ENCODE data around the gene GALR3.
"Not testable (repeated sequence)": the region's sequence is repeated elsewhere in the genome, so short reads cannot be mapped to it uniquely, and the experiment has no call there.

GALR3 gene, protein sequence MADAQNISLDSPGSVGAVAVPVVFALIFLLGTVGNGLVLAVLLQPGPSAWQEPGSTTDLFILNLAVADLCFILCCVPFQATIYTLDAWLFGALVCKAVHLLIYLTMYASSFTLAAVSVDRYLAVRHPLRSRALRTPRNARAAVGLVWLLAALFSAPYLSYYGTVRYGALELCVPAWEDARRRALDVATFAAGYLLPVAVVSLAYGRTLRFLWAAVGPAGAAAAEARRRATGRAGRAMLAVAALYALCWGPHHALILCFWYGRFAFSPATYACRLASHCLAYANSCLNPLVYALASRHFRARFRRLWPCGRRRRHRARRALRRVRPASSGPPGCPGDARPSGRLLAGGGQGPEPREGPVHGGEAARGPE

DNA sequence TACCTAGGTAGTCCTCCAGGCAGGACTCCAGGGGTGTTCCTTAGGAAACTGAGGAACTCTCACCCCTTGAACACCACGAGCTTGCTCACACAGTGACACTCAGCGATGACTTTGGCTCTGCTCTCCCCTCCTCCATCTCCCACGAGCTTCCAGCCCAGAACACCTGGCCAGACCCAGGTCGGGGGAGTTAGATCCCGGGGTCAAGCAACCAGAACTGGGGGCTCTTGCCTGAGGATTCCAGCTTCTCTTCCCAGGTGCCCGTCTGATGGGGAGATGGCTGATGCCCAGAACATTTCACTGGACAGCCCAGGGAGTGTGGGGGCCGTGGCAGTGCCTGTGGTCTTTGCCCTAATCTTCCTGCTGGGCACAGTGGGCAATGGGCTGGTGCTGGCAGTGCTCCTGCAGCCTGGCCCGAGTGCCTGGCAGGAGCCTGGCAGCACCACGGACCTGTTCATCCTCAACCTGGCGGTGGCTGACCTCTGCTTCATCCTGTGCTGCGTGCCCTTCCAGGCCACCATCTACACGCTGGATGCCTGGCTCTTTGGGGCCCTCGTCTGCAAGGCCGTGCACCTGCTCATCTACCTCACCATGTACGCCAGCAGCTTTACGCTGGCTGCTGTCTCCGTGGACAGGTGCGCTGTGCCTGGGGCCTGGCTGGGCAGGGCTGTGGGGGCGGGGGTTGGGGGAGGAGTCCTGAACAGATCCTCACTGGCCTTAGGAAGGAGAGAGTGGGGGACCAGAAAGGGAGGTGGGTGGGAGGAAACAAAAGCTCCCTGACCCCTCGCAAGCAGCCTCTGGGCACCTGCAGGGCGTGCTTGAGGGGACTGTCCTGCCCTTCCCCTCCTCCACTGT lies at the start of gene GALR3:
Gene GALR3, plus strand, starts transcription at position 249 of the 852 bp plus-strand sequence. Its CDS starts 25 bp downstream, at position 274.
- DNase-seq (ENCODE audit: low read depth in 2 of 2, low spot score in 1 of 2): no peak

DNA sequence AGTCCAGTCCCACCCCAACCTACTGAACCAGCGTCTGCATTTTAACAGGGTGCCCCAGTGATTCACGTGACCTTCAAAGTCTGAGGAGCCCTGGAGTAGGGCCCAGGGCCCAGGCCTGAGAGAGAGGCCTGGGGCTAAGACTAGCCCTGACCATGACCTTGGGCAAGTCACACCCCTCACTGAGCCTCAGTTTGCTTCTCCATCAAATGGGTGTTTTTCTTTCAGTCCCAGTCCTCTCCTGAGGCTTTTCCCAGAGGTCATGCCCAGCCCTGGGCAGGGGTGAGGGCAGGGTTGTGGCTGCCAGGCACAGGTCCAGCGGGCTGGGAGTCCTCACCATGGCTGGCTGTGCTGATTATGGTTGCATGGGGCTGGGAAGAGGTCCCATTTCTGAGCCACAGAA lies 48.5 kb upstream of the GALR3 start:
- DNase-seq (ENCODE audit: low read depth in 2 of 2, low spot score in 1 of 2): no peak

DNA sequence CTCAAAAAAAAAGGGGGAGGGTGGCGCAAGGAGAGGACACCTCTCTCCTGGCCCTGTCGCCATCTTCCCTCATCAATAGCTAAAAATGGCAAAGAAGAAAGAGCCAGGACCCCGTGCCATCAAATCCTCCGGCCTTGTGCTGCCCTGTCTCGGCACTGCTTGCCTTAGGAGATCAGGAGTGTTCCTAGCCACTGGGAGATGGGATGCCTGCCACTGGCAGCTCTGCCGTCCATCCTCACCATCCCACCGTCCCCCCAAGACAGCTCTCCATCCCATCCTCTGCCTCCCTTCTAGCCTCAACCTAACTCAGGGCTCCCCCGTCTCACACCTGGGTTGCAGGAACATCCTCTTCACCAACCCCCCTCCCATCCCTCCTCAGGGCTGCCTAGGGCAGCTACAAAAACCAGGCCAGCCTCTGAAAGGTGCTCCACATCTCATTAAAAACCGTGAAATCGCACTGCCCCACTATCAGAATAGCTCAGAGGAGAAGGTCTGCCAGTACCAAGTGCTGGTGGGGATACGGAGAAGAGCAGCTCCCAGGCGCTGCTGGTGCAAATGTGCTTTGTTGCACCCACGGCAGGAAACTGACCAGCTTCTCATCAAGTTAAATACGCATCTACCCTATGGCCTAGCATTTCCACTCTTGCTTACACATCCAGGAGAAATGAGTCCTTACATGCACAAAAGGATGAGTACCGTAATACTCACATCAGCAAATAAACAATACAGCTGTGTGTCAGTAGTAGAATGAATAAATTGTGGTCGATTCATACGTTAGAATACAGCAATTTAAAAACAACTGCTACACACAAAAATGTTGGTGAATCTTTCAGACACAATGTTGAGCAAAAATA lies 47.2 kb upstream of the GALR3 start:
- DNase-seq (ENCODE audit: low read depth in 2 of 2, low spot score in 1 of 2): no peak

DNA sequence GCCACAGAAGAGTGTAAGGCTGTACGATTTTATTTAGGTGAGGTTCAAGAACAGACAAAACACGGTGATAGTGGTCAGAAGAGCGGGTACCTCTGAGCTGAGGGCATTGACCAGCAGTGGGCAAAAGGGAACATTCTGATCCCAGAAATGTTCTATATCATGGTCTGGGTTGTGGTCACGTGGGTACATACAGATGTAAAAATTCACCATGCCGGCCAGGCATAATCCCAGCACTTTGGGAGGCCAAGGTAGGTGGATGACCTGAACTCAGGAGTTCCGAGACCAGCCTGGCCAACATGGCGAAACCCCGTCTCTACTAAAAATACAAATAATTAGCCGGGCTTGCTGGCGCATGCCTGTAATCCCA lies 46.6 kb upstream of the GALR3 start:
- DNase-seq (ENCODE audit: low read depth in 2 of 2, low spot score in 1 of 2): no peak

DNA sequence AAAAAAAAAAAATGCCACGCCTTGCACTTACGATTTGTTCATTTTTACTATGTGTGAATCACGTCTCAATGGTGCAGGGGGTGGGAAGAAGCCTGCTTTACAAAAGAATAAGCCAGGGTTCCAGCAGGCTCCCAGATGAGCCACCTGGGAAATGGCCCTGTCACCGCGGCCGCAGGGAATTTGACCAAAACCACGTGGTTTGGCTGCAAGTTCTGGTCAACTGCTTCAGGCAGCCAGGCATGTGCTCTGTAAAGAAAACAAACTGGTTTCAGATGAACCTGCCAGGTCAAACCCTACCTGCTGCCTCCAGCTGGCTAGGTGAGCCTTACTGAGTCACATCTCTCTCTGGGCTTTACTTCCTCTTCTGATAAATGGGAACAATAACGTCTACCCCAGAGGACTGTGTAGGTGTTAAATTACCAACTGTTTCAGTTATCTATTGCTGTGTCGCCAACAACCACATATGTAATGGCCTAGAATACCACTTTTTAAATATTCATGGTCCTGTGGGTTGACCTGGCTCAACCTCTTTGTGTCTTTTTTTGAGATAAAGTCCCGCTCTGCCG lies 46.0 kb upstream of the GALR3 start:
- no peak for DNase-seq (ENCODE audit: low read depth in 2 of 2, low spot score in 1 of 2)

DNA sequence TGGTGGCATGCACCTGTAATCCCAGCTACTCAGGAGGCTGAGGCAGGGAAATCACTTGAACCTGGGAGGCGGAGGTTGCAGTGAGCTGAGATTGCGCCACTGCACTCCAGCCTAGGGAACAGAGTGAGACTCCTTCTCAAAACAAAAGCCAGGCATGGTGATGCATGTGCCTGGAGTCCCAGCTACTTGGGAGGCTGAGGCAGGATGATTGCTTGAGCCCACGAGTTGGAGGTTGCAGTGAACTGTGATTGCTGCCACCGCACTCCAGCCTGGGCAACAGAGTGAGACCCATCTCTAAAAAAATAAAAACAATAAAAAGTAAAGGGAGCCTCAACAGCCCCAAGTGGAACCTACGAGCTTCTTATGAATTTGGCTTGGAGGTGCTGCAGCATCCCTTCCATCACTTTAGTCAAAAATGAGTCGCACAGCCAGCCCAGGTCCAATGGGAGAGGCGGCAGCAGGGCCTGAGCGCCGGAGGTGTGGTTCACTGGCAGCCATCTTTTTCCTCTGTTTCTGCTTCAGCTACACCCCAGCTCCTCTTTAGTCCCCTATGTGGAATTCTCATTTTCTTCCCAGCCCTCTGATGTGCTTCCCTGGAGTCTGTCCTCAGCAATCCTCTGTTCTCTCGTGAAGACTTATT lies 44.7 kb upstream of the GALR3 start:
- no peak for DNase-seq (ENCODE audit: low read depth in 2 of 2, low spot score in 1 of 2)

DNA sequence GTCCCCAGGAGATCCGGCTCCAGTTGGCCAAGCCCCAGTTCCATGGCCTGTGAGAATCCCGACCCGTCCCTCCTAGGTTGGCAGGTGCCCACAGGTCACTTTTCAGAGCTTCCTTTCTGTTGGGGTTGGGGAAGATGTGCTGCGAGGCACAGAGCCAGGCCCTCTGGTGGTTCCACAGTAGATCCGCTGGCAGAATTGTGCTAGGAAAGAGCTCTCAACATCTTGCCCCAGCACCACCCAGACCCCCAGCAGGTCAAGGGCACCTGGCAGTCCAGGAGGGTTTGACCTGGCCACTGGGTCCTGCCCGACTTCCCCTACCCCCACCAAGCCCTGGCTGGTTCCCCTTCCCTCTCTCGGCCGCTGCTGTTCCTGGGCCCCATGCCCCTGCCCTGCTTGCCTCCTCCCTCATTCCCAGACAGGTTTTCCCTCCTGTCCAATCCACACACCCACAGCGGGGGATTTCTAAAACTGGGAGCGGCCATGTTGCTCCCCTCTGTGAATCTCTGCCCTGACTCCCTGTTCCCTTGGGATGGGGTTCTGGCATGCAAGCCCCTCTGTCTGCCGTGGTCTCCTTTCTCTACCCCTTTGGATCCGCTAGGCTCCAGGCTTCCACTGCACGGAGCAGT lies 41.6 kb upstream of the GALR3 start:
- DNase-seq (ENCODE audit: low read depth in 2 of 2, low spot score in 1 of 2): no peak

DNA sequence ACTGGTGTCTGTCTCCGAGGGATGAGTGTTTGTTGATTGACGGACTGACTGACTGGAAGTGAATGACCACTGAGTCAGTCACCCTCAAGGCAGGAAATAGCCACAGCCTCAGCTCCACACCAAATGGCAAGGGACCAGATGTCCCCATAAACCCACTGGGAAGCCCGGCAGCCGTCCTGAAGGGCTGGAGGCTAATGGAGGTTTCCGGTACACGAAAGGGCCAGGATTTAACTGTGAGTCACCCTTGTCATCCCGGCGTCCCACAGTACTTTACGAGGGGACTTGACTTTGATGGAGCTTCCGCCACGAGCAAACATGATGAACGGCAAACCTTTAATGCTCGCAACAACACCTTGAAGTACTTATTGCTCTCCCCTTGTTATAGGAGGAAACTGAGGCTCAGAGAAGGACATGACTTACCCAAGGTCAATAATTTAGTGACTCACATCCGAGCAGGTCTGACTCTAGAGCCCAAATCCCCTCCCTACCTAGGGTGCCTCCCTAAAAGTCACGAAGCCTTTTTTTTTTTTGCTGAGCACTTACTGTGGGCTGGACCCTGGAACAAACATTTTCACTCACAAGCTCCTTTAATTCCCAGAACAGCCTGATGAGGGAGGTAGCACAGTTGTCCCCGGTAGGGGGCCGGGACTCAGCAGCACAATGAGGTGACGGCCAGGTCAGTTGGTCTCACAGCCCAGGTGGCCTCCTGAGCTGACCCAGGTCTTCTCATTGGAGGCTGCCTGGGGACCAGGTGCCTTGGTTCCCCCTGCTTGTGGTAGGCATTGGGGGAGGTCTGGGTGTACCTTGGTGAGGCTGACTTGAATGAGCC lies 40.6 kb upstream of the GALR3 start:
- DNase-seq (ENCODE audit: low read depth in 2 of 2, low spot score in 1 of 2): no peak

DNA sequence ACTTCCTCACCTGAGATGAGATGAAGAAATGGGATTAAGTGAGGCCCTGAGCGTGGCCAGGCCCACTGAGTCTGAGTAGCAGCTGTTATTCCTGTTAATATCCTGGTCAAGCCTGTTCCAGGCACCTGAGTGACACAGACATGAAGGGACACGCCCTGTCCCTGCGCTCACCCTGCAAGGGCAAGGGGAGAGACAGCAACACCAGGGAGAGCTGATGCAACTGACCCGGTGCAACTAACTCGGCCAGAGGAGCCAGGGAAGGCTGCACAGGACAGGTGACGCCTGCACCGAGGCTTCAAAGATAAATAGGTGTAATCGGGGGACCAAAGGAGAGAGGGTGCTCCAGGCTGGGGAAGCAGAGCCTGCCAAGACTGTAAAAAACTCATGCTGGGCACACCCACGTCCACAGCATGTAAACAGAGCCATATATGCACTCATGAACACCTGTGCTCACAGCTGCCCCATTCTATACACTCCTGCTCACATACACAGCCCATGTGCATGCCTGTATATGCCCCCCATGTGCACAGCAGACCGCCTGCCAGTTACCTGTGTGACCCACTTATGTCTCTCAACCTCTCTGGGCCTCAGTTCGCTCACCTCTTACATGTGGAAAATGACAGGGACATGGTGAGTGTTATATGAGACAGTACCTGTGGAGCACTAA lies 38.2 kb upstream of the GALR3 start:
- DNase-seq (ENCODE audit: low read depth in 2 of 2, low spot score in 1 of 2): no peak

DNA sequence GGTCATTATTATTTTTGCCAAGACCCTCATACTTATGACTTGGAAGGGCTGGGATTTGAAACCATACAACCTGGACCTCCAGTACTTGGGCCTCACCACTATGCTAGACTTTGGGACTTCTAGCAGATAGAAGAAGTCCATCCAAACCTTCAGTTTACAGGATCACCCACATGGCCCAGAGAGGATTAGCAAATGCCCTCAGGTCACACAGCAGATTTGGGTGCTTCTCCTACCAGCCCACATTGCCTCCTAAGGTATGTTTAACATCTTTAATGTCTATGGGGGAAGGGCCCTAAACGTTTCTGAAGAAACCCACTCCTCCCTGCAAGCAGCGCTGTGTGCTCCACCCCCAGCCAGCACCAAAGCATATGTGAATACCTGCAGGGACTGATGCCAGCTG lies 32.9 kb upstream of the GALR3 start:
- no peak for DNase-seq (ENCODE audit: low read depth in 2 of 2, low spot score in 1 of 2)

DNA sequence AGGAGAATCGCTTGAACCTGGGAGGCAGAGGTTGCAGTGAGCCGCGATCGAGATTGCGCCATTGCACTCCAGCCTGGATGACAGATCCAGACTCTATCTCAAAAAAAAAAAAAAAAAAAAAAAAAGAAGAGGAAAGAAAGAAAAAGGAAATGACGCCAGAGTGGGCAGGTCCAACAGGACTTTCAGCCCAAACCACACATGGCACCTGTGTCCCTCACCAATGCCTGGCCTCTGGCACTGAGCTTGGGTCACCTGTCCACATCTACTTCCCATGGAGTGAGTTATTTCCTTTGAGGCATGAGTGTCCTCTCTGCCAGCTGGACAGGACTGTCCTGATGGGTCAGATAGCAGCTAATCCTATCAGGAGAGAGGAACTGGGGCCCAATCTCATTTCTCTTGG lies 30.7 kb upstream of the GALR3 start:
- DNase-seq (ENCODE audit: low read depth in 2 of 2, low spot score in 1 of 2): no peak

DNA sequence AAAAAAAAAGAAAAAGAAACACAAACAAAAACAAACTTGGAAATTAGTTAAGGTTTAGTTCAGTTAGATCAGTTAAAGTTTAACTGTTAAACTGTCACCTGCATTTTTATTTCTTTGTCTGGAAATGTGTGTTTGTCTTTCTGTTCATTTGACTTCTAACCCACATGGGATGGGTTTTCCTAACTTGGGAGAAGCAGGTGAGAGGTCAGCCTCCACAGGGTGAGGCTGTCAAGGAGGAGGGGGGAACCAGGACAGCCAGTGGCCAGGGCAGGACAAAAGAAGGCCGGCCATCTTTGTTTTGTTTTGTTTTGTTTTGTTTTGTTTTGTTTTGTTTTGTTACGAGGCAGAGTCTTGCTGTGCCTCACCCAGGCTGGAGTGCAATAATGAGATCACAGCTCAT lies 28.8 kb upstream of the GALR3 start:
- DNase-seq (ENCODE audit: low read depth in 2 of 2, low spot score in 1 of 2): no peak

DNA sequence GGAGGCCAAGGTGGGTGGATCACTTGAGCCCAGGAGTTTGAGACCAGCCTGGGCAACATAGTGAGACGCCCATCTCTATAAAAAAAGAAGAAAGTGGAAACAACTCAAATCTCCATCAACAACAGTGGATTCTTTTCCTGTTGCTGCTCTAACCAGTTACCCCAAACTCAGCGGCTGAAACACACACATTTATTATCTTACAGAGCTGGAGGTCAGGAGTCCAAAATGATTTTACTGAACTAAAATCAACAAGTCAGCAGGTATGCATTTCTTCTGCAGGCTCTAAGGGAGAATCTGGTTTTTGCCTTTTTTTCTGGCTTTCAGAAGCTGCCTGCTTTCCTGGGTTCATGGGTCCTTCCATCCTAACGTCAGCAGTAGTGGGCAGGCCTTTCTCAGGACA lies 27.1 kb upstream of the GALR3 start:
- DNase-seq (ENCODE audit: low read depth in 2 of 2, low spot score in 1 of 2): no peak

DNA sequence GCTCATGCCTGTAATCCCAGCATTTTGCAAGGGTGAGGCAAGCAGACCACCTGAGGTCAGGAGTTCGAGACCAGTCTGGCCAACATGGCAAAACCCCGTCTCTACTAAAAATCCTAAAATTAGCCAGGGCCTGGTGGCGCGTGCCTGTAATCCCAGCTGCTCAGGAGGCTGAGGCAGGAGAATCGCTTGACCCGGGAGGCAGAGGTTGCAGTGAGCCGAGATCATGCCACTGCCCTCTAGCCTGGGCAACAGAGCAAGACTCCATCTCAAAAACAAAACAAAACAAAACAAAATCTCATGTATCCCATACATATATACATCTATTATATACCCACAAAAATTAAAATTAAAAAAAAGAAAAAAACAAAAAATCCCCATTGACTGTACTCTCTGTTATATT lies 25.9 kb upstream of the GALR3 start:
- not testable (repeated sequence) for DNase-seq (ENCODE audit: low read depth in 2 of 2, low spot score in 1 of 2)

DNA sequence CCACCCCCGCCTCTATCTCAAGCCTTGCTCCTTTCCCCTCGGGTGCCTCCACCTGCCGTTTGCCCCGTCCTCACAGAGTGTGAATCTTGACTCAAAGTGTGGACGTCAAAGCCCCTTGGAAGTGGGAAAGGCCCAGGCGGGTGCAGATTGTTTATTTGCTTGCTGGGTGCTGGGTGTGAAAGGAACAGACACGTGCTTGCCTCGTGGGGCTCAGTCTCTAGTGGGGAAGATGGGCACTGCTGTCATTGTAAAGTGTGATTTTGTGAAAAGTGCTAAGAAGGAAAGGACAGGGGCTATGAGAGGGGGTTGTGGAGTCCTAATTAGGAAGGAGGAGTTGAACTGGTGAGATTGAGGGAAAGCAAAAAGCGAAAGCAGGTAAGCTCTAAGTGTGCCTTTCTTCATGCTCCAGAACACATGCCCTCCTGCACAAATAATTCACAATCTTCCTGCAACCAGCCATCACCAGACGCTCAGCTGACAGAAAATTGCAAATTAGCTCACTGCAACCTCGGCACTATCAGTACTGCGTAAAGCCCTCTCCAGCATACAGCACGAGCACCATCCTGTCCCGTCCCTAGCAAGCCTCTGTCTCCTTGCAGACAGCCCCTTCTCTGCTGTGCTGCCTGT lies 25.2 kb upstream of the GALR3 start:
- DNase-seq (ENCODE audit: low read depth in 2 of 2, low spot score in 1 of 2): no peak

DNA sequence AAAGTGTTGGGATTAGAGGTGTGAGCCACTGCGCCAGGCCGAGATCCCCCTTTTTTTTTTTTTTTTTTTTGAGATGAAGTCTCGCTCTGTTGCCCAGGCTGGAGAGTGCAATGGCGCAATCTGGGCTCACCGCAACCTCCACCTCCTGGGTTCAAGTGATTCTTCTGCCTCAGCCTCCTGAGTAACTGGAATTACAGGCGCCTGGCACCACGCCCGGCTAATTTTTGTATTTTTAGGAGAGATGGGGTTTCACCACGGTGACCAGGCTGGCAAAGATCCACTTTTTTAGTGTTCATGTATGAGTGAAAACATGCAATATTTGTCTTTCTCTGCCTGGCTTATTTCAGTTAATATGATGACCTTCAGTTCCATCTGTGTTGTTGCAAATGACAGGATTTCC lies 23.2 kb upstream of the GALR3 start:
- DNase-seq (ENCODE audit: low read depth in 2 of 2, low spot score in 1 of 2): not testable (repeated sequence)

DNA sequence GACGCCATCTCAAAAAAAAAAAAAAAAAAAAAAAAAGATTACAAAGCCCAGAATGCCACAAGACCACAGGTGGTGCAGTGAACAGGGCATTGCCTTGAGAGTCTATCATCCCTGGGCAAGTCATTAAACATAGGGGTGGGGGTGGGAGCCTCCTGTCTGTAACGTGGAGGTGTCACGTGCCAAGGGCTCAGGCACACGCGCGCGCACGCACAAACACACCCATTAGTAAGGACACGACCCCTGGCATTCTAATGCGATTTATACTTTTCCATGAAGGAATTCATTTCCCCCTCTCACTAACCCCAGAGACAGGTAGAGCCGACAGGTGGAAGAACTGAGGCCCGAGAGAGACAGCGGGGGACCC lies 21.3 kb upstream of the GALR3 start:
- no peak for DNase-seq (ENCODE audit: low read depth in 2 of 2, low spot score in 1 of 2)
